ENCODE results near the gene PIK3AP1. TPM values are rescaled to one million over a fixed set of nuclear protein-coding genes. Genes with fewer than 3 reads are reported as not detected.
A peak's percentile ranks its signal among the peaks of the same experiment; 100 is the strongest.

Gene PIK3AP1
- total and polyA plus RNA-seq, 8 donors = 2.6 to 14.5 (median 6.4) TPM; not detected in 1

- H3K4me1 ChIP-seq = peaks cover 29 to 81% (median 53%) of the 10 kb centered on the region in 4 donors
- no peaks in the 10 kb centered on the region for H3K27me3 ChIP-seq
These were observed 105.8 kb downstream of the PIK3AP1 start for GRCh38 chr10:96614515-96614914.

GRCh38 chr10:96613576-96613975 lies 106.7 kb downstream of the PIK3AP1 start:
- Histone ChIP-seq H3K27me3 (no peaks in the 10 kb centered on the region), H3K27ac (peak overlapping the region; percentile 43 to 88 (median 79)), H3K4me3 (no peak overlapping the region), H3K9me3 (no peaks in the 10 kb centered on the region), H3K36me3 (peaks cover 0 to 9% (median 4%) of the 10 kb centered on the region in 4 donors), H3K4me1 (peaks cover 25 to 81% (median 52%) of the 10 kb centered on the region in 4 donors)
- no peak for DNase-seq
- intact Hi-C loops (cut with DNase I; ENCODE audit: low total_unique reads) = no loop called here
- 87 to 98% (median 91%) methylated on average over 3 of the region's 3 CpGs for WGBS, 5 donors
- TF ChIP-seq POLR2A (IDR thresholded peaks at IDR 0.05) (no peak), POLR2AphosphoS5 (IDR thresholded peaks at IDR 0.05) (no peak), EP300 (IDR thresholded peaks at IDR 0.05) (no peak)

More at GRCh38 chr10:96614515-96614914, 105.8 kb downstream of the PIK3AP1 start:
- Histone ChIP-seq H3K36me3 (peaks cover 0 to 9% (median 4%) of the 10 kb centered on the region in 4 donors), H3K9me3 (no peaks in the 10 kb centered on the region), H3K4me3 (no peak overlapping the region), H3K27ac (peak overlapping the region in 1 of 5 donors; percentile 79)
- intact Hi-C loops (cut with DNase I; ENCODE audit: low total_unique reads) = no loop called here
- WGBS, 5 donors = 73 to 88% (median 84%) methylated on average over 2 of the region's 2 CpGs
- no peak for TF ChIP-seq EP300 (IDR thresholded peaks at IDR 0.05)
- no peak for TF ChIP-seq CTCF (IDR thresholded peaks at IDR 0.05)
- no peak for TF ChIP-seq POLR2A (IDR thresholded peaks at IDR 0.05)
- TF ChIP-seq POLR2AphosphoS5 (IDR thresholded peaks at IDR 0.05) = peak in 1 of 3 donors; percentile 14
- no peak for DNase-seq

DNA sequence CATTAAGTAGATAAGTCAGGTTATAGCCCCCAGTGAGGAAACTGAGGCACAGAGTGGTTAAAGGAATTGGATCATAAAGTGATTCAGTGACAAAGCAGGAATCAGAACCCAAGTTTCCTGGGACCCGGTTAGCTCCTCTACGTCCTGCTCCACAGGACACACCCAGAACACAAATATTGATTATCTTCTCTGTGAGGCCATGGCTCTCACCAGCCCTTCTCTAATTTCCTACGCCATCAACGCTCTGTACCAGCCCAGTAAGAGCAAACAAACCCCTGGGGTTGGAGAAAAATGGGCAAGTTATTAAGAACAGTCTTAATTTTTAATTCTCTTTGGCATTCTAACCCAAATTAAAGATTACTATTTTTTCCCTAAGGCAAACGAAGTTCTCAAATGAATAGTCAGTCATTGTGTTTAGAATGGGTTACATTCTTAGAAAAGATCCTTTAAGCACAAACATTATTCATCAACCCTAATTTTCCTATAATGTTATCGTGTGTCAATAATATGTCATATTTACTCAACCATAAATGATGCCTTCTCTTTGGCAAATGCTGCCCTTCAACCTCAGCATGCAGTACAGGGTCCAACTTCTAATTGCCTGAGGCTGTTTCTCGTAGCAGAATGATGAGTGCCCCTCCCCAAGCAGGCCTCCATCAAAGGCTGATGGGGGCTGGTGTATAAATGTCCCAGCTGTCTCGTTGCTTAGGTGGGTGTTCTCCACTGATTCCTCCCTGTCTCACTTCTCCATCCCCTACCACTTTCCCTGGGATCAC lies 108.1 kb downstream of the PIK3AP1 start:
- Histone ChIP-seq H3K27ac (peak overlapping the region; percentile 77 to 88 (median 79)), H3K4me1 (peaks cover 16 to 76% (median 45%) of the 10 kb centered on the region in 4 donors), H3K9me3 (no peaks in the 10 kb centered on the region), H3K36me3 (peaks cover 0 to 9% (median 4%) of the 10 kb centered on the region in 4 donors), H3K4me3 (no peak overlapping the region), H3K27me3 (no peaks in the 10 kb centered on the region)
- WGBS, 5 donors = 28 to 48% (median 45%) methylated on average over 8 of the region's 8 CpGs
- peak in 1 of 2 donors; percentile 72 for DNase-seq
- no peak for TF ChIP-seq CTCF (IDR thresholded peaks at IDR 0.05)
- TF ChIP-seq POLR2AphosphoS5 (IDR thresholded peaks at IDR 0.05) = peak in 1 of 3 donors; percentile 16
- TF ChIP-seq EP300 (IDR thresholded peaks at IDR 0.05) = no peak
- TF ChIP-seq POLR2A (IDR thresholded peaks at IDR 0.05) = no peak
- intact Hi-C loops (cut with DNase I; ENCODE audit: low total_unique reads) = no loop called here

- no peak overlapping the region for H3K4me3 ChIP-seq
- peak; percentile 72 to 79 for DNase-seq
- peak overlapping the region; percentile 77 to 88 (median 85) for H3K27ac ChIP-seq
- intact Hi-C loops (cut with DNase I; ENCODE audit: low total_unique reads) = no loop called here
- TF ChIP-seq POLR2AphosphoS5 (IDR thresholded peaks at IDR 0.05) = peak in 2 of 3 donors; percentile 74 to 83
- TF ChIP-seq CTCF (IDR thresholded peaks at IDR 0.05) = no peak
- no peak for TF ChIP-seq EP300 (IDR thresholded peaks at IDR 0.05)
- peak in 1 of 4 donors; percentile 16 for TF ChIP-seq POLR2A (IDR thresholded peaks at IDR 0.05)
- WGBS, 5 donors = 23 to 42% (median 36%) methylated on average over 4 to 6 of the region's 6 CpGs
- H3K27me3 ChIP-seq = no peaks in the 10 kb centered on the region
- peaks cover 0 to 9% (median under 1%) of the 10 kb centered on the region in 4 donors for H3K36me3 ChIP-seq
- H3K4me1 ChIP-seq = peaks cover 16 to 67% (median 40%) of the 10 kb centered on the region in 4 donors
- H3K9me3 ChIP-seq = no peaks in the 10 kb centered on the region
These were observed 109.5 kb downstream of the PIK3AP1 start for GRCh38 chr10:96610817-96611216.

Data from stomach (tissue), 9 donors.